NCI-H1694 (cell line): ENCODE measurements around the gene MARCHF10.
"Not testable (repeated sequence)": the region's sequence is repeated elsewhere in the genome, so short reads cannot be mapped to it uniquely, and the experiment has no call there.

Experiments
- DNase-seq: peaks from one replicate; lab custom pipeline; 2025; lab: John Stamatoyannopoulos, UW

MARCHF10 gene, protein sequence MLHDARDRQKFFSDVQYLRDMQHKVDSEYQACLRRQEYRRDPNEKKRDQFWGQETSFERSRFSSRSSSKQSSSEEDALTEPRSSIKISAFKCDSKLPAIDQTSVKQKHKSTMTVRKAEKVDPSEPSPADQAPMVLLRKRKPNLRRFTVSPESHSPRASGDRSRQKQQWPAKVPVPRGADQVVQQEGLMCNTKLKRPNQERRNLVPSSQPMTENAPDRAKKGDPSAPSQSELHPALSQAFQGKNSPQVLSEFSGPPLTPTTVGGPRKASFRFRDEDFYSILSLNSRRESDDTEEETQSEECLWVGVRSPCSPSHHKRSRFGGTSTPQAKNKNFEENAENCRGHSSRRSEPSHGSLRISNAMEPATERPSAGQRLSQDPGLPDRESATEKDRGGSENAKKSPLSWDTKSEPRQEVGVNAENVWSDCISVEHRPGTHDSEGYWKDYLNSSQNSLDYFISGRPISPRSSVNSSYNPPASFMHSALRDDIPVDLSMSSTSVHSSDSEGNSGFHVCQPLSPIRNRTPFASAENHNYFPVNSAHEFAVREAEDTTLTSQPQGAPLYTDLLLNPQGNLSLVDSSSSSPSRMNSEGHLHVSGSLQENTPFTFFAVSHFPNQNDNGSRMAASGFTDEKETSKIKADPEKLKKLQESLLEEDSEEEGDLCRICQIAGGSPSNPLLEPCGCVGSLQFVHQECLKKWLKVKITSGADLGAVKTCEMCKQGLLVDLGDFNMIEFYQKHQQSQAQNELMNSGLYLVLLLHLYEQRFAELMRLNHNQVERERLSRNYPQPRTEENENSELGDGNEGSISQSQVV

DNA sequence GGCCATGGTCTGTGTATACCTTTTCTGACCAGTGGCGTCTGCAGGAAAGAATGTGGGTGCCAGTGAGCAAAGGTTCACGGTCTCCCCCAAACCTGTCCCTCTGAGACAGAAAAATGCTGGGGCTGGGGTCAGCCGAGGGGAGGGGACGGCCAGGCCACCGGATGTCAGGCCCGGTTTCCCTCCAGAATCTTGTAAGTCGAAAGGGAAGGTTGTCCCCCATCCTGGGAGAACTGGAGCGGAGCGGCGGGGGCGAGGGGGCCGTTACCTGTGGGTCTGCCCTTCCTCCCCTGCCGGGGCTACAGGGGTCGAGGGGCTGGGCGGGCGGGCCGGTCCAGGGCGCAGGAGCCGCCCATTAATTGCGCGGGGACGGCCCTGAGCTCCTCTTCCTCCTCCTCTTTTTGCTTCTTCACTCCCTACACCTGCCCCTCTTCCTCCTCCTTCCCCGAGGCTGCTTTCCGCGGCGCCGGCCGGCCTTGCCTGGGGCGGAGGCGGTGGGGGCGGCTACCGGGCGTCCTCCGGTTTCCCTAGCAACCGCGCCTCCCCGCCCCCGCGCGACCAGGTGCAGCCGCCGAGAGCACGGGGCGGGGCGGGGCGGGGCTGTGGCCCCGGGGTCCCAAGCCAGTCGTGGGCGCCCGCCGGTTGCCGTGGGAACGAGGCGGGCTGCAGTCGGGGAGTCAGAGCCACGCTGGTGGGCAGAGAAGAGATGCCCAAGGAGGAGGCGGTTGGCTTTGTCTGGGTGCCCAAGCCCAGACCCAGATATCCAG, at the start of gene MARCHF10:
Gene MARCHF10 (minus strand): TSS at position 503 of the 764 bp plus-strand sequence. CDS start 6,579 bp downstream, outside the sequence.
- DNase-seq = no peak

DNA sequence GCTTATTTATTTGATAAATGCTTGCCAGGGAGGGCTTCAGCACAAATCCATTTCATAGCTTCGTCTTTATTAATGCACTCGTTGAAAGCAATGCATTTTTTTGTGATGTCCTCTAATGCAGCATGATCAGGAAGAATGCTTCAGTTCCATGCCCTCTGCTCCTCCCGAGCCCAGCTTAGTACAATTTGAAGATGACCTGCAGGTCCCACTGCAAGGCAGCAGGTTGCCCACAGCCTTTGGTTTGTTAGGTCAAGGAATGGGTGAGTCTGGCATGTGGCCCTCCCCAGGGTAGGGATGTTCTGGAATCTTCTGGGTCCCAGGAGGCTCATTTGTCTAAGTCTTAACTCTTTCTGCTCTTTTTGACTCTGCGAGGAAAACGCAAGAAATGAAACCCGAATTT, 49.4 kb upstream of the MARCHF10 start:
- DNase-seq = no peak

DNA sequence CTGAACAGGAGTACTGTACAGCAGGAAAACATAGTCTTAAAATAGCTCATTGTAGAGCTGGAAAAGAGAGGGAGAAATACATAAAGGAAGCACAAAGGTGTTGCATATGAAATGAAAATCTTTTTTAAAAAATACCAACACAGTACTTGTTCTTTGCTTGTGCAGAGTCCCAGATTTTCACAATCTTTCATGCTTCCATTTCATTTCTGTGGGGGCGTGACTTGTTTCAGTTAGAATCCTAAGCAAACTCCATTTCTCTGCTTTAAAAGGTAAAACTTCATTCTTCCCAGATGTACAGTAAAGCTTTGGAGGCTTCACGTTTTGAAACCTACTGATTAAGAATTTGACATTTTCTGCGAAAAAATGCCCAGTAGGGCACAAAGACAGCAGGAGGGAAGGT, 48.5 kb upstream of the MARCHF10 start:
- no peak for DNase-seq

DNA sequence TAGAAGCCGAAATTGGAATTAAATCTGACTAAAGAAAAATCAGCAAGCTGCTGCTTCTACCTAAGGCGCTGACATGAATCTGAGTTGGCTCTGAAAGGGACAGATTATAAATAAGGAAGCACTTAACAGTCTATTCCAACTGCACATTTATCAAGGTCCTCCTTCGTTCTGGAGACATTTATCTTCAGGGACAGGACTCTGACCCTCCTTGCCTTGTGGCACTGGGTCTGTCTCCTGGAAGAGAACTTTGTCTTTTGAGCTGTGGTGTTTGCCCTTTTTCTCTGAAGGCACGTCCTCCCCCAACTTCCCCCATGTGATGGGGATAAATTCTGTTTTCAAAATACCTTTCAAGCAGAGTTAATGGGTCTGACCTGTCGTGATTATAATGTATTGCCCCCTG, 47.0 kb upstream of the MARCHF10 start:
- DNase-seq = no peak

DNA sequence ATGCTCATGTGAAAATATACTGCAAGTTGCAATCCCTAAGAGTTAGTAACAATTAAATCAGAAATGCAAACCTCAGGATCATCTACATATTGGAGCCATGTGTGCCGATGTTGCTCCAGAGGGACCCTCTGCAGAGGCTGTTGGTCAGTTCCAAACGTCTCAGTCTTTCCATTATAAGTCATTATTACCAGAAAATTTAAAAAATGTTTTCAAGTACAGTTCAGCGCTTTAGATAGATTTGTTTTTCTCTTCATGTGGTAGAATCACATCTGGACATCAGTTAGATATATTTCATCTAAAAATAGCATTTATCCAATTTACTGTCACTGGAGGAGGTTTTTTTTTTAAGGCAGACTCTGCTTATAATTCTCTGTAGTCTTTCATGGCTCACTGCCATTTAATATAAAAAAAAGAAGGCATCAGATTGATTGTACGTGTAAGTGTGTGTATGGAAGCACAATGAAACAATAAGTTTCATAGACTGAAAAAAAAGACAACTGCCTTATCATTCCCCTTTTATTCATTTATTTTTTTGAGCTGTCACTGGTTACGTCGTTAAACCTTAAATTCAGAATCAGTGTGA, 46.1 kb upstream of the MARCHF10 start:
- no peak for DNase-seq

DNA sequence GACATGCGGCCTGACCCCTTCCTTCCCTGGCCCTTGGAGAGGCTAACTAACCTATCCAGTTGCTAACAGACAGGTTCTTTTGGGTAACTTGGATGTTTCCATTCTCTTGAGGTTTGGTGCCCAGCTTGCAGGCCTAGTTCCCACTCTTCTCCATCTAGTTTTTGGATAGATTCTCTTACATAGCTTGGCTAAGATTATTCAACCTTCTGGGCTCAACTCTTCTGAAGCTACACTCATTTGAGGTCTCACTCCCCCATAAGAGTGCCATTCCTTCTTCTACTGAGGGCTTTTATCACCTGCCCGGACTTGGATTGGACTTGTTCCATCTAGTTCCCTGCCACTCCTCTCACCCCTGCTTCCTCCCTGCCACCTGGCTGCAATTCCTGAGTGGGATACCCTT, 44.1 kb upstream of the MARCHF10 start:
- DNase-seq = no peak

DNA sequence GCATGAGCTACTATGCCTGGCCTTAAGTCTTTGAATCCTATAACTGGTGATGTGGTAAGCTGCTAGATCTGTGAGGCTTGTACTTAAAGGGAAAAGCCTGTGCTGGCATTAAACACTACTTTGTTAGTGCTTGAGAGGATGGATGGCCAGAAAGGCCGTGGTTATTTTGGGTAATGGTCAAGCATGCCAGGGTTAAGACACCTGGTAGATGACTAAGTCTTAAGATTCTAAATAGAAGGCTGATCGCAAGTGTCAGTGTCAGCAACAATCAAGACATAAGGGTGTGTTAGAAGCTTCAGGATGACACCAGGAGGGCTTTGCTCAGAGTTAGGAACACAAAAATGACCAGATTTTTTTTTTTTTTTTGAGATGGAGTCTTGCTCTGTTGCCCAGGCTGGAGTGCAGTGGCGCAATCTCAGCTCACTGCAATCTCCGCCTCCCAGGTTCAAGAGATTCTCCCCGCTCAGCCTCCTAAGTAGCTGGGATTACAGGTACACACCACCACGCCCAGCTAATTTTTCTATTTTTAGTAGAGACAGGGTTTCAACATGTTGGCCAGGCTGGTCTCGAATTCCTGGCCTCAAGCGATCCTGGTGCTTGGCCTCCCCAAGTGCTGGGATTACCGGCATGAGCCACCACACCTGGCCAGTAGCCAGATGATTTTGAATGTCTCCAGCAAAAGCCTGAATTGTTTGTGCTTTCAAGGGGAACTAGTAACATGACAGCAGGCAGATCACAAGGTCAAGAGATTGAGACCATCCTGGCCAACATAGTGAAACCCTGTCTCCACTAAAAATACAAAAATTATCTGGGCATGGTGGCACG, 41.7 kb upstream of the MARCHF10 start:
- not testable (repeated sequence) for DNase-seq

DNA sequence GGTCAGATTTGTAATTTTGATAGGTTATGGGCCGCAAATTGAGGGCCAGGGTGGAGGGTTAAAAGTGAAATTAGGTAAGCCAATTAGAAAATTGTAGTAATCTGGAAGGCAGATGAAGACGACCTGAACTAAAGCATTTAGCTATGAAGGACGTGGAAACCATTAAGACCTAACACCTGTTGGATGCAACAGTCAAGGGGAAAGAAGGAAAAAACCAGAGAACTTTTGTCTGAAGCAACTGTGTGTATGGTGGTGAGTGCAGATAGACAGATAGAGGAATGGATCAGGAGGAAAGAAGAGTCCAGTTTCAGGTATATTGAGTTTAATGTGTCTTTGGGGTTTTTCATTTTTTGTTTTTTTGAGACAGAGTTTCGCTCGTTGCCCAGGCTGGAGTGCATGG, 40.2 kb upstream of the MARCHF10 start:
- DNase-seq = no peak

DNA sequence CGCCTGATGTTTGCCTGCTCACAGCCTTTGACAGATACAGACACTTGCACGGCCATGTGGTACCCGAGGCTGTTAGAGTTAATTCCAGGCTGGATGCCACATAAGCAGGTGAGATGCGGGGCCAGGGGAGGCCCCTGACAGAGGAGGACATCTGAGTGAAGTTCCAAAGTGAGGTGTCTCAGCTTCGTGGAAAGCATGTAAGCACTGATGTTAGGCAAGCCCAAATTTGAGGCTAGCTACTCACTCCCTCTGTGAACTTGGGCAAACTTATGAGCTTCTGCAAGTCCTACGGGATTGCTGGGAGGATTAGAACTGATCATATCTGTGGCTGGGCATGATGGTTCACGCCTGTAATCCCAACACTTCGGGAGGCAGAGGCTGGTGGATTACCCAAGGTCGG, 39.3 kb upstream of the MARCHF10 start:
- DNase-seq = no peak

DNA sequence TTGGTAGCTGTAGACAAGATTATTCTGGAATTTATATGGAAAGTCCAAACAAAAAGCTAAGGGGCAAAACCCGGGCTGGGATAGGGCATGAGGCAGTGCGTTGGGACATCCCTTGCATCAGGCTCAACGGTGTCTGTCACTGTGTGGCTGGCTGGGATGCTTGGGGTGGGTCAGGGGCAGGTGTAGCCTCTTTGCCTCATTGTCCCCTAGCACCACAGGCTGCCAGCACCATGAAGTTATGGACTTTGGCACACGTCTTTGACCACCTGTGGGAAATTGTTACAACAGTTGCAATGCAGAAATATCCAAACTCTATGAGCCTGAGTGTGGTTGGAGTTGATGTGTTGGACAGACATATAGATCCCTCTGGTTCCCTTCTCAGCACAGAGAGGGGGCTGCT, 32.8 kb upstream of the MARCHF10 start:
- no peak for DNase-seq

DNA sequence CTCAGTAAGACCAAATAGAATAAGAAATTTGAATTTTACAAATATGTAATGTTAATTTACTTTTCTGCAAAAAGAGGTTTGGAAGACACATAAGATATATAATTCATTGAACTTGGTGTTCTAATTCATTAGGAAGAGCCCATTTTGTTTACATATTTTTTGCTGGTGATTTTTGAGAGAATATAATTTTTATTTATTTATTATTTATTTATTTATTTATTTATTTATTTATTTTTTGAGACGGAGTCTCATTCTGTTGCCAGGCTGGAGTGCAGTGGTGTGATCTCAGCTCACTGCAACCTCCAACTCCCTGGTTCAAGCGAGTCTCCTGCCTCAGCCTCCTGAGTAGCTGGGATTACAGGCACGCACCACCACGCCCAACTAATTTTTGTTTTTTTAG, 25.7 kb upstream of the MARCHF10 start:
- DNase-seq = not testable (repeated sequence)

DNA sequence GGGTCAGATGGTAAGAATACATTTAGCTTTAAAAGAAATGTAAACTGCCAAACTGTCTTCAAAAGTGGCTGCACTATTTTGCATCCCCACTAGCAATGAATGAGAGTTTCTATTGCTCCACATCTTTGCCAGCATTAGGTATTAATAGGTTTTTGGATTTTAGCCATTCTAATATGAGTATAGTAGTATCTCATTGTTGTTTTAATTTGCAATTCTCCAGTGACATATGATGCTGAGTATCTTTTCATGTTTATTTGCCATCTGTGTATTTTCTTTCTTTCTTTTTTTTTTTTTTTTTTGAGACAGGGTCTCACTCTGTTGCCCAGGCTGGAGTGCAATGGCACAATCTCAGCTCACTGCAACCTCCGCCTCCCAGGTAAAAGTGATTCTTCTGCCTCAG, 24.3 kb upstream of the MARCHF10 start:
- DNase-seq = no peak

DNA sequence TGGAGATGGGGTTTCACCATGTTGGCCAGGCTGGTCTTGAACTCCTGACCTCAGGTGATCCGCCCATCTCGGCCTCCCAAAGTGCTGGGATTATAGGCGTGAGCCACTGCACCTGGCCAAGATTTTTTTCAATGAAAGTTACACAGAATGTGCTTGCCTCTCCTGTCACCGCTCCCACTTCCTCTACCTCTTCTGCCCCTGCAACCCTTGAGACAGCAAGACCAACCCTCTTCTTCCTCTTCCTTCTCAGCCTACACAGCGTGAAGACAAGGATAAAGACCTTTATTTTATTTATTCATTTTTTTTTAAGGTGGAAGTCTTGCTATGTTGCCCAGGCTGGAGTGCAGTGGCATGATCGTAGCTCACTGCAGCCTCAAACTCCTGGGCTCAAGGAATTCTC, 23.0 kb upstream of the MARCHF10 start:
- not testable (repeated sequence) for DNase-seq

DNA sequence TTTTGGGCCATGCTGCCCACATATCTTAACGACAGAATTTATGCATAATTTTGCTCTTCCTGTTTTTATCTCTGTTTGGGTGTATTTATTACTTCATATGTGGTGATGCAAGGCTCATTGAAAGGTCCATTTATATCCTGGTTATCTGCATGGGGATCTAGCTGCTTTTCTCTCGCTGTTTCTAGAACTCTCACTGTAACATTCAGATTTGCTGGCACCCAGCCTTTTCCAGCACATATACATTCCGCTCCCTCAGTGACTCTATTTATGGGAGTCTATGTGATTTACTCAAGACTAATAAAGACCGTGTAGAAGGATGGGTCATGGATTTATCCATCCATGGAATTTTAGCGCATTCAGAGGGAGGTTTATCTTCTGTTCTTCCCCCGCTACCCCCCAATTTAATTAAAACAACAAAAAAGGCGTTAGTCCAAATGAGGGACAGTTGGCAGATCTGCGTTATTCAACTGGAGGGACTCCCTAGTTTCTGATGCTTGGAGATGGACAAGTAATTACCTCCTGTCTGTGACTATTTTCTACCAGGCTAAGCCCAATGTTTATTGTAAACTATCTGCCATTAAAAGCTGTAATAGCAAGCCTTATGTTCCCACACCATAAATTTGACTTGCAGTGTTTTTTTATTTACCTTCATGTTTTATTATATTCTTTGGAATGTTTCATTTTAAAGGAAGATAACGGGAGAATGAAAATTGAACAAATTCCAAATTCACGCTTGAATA, 19.8 kb upstream of the MARCHF10 start:
- no peak for DNase-seq

DNA sequence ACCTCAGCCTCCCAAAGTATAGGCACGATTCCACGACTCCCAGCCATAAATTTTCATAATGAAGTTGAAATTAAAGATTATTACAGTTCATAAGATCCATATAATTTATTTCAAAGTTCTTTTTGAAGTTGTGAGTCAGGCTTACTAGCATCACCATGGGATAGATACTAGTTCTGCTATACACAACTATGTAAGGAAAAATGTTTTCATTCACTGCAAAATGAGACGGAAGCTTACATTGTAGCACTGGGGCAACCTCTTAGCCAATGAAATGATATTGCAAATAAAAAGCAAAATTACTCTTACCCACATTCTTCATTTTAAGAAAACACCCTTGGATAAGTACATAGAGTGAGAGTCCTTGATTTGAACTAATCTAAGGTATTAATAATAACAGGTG, 18.8 kb upstream of the MARCHF10 start:
- no peak for DNase-seq

DNA sequence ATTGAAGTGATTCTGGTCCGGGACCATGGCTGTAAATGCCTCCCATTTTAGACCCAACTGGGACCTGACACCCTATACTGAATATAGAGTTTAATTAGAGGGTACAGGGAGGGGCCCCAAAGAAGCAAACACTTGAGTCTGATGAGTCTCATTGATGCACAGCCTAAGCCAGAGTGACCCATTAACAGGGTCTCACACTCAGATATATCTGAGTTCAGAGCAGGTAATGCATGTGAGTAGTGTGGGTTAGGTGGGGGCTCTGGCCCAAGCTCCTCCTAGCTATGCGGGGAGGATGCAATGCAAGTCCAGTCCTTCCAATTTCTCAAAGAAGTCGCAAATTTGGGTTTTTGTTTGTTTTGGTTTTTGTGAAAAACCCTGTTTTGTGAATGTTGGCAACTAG, 17.1 kb upstream of the MARCHF10 start:
- DNase-seq = no peak

DNA sequence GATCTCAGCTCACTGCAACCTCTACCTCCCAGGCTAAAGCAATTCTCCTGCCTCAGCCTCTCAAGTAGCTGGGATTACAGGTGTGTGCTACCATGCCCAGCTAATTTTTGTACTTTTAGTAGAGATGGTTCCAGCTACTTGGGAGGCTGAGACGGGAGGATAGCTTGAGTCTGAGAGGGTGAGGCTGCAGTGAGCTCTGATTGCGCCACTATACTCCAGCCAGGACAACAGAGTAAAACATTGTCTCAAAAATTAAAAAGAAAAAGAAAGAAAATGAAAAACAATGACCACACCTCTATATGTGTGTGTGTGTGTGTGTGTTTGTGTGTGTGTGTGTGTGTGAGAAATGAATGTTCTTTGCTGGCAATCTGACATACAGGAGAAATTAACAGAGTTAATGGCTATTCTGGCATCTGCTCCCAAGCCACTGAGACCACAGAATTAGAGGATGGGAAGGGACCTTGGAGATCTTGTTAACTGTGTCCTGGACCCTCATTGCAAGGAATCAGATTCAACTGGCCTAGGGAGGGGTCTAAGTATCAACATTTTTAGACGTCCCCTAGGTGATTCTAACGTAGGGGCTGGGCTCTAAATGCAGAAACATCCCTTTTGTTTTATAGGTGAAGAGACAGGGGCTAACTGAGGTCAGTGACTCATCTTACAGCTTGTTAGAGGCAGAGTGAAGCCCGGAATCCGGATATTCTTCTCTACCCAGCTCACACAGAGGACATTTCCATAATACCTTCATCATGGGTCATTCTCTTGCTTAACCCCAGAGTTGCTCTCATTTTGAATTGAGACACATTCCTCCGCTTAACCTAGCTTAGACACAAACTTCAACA, 16.4 kb upstream of the MARCHF10 start:
- DNase-seq = no peak

DNA sequence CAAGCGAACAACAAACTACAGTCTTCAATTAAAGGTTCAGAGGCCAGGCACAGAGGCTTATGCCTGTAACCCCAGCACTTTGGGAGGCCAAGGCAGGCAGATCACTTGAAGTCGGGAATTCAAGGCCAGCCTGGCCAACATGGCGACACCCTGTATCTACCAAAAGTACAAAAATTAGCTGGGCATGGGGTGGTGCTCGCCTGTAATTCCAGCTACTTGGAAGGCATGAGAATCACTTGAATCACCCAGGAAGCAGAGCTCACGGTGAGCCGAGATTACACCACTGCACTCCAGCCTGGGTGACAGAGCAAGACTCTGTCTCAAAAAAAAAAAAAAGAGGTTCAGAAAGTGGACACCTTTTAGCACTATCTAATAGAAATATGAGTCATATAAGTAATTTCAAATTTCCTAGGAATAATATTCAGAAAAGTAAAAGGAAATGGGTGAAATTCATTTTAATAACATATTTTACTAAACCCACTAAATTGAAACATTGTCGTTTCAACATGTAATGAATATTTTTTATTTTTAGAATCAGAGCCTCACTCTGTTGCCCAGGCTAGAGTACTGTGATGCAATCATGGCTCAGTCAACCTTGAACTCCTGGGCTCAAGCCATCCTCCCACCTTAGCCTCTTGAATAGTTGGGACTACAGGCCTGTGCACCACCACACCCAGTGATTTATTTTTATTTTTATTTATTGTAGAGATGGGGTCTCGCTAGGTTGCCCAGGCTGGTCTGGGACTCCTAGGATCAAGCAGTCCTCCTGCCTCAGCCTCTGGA, 15.2 kb upstream of the MARCHF10 start:
- DNase-seq = no peak
